ENCODE data around the gene CEP135.

DNA sequence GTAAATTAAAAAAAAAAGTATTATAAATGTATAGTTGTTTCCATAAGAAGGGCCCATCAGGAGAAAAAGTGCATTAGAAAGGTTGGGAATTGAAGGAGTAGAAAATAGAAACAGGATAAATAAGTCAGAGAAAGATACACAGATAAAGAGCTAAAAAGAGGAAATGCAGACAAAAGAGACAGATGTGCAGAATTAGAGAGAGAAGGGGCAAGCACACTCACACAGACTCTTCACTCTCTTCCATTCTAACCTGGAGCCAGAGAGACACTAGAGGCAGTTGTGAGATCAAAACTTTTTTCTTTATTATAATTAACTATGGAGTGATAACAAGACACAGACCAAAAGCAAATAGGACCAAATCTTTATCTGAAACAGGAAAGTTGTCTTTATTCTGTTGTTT, 134.1 kb downstream of the CEP135 start:
- TF ChIP-seq, protein P1, sequence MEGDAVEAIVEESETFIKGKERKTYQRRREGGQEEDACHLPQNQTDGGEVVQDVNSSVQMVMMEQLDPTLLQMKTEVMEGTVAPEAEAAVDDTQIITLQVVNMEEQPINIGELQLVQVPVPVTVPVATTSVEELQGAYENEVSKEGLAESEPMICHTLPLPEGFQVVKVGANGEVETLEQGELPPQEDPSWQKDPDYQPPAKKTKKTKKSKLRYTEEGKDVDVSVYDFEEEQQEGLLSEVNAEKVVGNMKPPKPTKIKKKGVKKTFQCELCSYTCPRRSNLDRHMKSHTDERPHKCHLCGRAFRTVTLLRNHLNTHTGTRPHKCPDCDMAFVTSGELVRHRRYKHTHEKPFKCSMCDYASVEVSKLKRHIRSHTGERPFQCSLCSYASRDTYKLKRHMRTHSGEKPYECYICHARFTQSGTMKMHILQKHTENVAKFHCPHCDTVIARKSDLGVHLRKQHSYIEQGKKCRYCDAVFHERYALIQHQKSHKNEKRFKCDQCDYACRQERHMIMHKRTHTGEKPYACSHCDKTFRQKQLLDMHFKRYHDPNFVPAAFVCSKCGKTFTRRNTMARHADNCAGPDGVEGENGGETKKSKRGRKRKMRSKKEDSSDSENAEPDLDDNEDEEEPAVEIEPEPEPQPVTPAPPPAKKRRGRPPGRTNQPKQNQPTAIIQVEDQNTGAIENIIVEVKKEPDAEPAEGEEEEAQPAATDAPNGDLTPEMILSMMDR (IDR thresholded peaks at IDR 0.05) = no peak
- TF ChIP-seq, protein P2, sequence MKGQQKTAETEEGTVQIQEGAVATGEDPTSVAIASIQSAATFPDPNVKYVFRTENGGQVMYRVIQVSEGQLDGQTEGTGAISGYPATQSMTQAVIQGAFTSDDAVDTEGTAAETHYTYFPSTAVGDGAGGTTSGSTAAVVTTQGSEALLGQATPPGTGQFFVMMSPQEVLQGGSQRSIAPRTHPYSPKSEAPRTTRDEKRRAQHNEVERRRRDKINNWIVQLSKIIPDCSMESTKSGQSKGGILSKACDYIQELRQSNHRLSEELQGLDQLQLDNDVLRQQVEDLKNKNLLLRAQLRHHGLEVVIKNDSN (IDR thresholded peaks at IDR 0.05; ENCODE audit: borderline replicate concordance, low read depth) = no peak

Data from SK-N-SH (cell line).